Putamen (tissue), 1 donor: ENCODE results near the gene FAM107B.
A peak's percentile ranks its signal among the peaks of the same experiment; 100 is the strongest.
"Not testable (repeated sequence)": the region's sequence is repeated elsewhere in the genome, so short reads cannot be mapped to it uniquely, and the experiment has no call there.

ENCODE experiments used
- DNase-seq: peaks from one replicate; pipeline ENCODE4 v3.0.0-alpha.2; 2016; ENCODE audit warnings: low spot score

The FAM107B gene

DNA sequence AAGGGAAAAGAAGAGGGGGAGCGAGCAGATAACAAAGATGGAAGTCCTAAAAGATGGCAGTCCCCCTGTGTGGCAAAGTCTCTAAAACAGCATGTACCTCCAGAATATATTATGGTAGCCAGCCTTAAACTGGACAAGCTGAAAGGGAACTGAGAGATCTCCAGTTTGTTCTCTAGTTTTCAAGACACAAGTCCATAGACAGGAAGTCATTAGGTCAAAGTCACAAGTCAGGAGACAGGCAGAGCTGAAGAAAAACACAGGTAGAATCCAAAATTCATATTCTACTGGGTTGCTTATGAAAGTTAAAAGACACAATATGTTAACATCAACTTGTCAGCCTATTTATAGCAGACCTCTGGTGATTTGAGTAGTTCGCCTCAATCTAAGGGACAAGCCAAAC is 38.7 kb downstream of the FAM107B start:
- no peak for DNase-seq

DNA sequence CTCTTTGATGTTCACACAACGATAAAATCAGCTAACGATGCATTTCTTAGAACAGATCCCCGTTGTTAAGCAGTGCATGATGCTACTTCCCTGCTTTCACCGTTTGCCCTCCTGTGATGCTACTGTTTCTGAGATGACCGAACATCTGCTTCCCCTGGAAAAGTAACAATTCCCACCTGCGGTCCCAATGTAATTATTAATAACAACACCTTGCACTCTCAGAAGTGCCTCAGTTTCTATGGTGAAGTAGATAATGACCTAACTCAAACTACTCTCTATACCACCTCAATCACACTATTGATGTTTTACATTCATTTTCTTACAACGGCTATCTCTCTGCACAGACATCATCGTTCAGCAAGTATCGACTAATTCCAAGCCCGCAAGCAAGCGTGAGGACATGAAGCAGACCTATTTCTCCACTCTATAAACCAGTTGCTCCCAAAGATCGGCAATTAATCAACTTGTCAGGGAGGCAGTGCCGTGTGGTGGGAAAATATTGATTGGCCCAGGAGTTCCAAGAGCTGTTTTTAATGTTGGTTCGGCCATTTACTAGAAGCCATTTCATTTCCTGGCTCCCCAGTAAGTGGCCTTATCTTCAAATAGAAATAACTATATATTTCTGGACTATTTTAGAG is 42.7 kb downstream of the FAM107B start:
- DNase-seq, result no peak

DNA sequence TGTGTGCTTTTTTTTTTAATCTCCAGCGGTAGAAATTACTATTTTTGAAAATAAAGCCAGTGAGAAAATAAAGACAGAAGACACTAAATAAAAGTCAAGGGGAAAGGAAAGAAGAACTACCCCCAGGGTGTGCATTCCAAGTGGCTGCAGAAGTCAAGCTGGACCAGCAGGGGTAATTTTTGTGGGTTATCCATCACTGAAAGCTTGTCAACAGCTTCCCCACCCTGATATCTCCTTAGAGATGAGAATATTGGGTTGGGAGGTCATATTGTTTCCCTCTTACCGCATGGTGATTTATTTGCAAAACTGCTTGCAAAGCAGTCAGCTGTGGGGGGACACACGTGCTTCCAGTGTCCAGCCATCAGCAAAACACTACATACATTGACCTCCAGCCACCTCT is 46.4 kb downstream of the FAM107B start:
- no peak for DNase-seq

DNA sequence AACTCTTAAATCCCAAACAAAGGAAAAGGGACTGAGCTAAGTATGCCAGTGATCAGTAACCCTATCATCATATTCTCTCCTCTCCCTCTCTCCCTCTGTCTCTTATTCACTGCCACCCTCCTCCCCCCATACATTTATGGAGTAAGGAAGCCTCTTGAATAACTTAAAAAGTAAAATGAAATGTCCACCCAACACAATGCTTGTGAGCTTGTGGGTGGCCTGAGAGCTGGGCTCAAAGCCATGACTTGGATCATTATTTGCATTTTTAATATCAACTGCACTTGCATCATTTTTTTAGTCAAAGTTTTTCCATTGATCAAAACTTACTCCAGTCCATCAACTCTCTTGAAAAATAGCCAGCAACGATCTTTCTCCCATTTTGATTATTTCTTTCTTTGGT is 46.8 kb downstream of the FAM107B start:
- no peak for DNase-seq

DNA sequence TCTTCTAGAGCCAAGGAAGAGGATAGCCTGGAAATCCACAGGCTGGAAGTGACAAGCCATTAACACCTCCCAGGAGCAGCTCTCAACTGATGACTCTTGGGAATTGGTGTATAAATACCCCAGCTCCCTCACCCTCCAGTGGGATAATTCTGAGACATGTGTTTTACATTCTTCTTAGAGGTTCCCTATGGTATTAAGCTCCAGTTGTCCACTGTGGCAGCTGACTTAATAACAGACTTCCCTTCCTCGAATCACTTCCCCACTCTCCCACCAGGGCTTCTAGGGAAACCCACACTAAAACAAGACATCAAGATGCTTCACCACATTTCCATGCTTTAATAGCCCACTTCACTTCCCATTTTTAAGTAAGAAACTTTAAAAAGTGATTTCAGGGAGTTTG is 47.2 kb downstream of the FAM107B start:
- DNase-seq, result no peak

DNA sequence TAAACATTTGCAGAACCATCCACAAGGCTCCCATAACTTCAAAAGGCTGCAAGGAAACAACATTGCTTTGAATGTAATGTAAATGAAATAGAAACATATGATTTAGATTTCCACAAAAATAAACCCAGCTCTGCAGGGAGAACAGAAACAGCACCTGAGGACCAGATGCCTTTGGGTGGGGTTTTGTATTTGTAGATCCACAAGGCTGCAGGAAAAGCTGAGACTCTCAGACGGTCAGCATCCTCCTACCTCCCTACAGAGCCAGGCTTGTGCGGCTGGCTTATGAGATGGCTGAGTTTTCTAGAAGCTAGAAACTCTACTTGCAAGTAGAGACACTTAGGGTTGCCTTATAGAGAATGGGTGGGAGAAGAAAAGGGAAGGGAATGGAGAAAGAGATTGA is 49.8 kb downstream of the FAM107B start:
- no peak for DNase-seq

DNA sequence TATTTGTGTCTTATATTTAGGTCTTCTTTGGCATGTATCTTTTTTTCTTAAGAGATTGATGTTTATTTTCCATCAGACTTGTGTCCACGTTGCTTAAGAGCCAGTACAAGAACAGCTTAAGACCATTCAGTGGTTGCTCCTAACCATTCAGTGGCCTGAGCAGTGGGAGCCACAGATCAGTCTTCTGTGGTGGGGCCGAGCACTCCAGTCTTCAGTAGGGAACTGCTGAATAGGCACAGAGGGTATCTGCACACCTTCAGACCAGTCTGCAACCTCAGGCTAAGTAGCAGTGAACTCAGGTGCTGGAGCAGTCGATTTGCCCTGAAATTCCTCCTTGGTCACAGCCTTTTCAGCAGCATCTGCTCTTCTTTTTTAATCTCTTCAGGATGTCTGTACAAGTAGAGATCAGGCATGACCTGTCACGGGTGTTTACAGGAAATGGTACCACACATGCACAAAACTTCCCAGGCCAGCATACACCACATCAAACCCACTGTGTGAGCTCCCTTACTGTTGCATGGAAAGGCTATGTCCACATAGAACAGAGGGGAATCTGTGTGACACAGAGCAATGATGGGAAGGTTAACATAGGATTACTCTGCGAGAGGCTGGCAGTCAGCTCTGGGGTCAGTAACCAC is 51.5 kb downstream of the FAM107B start:
- DNase-seq, result no peak

DNA sequence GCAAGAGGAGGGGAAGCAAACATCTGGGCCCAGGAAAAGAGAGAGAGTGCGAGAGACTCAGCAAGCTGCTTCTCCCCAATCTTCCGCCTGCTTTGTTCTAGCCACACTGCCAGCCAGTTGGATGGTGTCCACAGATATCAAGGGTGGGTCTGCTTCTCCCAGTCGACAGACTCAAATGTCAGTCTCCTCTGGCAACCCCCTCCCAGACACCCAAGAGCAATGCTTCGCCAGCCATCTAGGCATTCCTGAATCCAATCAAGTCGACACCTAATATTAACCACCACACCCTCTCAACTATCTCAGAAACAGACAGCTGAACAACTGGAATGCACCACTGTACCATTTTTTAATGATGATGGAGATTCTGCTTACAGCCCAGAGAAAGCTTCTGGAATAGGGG is 57.1 kb downstream of the FAM107B start:
- no peak for DNase-seq

DNA sequence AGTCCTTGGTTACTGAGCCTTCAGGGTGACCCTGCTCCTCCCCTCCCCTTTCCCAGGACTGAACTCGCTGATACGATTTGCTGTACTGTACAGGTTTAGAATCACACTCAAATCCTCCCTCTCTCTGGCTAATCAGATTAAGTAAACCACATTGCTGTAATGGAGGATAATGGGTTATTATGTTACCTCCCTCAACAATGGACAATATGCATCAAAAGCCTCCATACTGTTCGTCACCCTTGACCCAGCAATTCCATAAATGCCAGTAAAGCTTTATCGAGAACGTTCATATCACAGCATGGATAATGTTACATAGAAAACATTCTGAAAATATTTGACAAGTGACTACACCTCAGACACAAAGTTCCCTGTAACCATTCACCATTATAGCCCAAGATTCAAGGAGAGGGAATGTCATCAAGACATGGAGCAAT is 61.7 kb downstream of the FAM107B start:
- no peak for DNase-seq

DNA sequence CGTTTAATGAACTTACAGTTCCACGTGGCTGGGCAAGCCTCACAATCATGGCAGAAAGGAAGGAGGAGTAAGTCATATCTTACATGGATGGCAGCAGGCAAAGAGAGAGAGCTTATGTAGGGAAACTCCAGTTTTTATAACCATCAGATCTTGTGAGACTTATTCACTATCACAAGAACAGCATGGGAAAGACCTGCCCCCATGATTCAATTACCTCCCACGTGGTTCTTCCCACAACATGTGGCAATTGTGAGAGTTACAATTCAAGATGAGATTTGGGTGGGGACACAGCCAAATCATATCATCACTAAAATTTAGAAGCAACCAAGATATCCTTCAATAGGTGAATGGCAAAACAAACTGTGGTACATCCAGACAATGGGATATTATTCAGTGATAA is 65.4 kb downstream of the FAM107B start:
- DNase-seq, result not testable (repeated sequence)

DNA sequence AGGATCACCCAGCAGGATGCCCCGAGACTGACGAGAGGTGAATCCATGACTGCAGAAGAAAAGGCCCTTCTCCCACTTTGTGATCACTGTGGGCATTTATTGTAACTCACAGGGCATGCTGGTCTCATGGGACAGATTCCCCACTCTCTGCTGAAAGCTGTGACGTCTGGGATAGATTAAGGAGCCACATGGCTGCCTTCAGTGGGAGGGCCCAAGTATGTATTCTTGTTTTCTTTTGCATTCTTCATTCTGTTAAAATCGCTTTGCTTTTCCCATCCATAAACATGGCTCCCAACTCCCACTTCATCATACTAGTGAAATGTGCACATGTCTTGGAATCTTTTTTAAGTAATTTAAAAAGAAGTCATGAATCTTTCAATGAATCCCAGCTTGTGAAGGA is 67.2 kb downstream of the FAM107B start:
- DNase-seq, result no peak

DNA sequence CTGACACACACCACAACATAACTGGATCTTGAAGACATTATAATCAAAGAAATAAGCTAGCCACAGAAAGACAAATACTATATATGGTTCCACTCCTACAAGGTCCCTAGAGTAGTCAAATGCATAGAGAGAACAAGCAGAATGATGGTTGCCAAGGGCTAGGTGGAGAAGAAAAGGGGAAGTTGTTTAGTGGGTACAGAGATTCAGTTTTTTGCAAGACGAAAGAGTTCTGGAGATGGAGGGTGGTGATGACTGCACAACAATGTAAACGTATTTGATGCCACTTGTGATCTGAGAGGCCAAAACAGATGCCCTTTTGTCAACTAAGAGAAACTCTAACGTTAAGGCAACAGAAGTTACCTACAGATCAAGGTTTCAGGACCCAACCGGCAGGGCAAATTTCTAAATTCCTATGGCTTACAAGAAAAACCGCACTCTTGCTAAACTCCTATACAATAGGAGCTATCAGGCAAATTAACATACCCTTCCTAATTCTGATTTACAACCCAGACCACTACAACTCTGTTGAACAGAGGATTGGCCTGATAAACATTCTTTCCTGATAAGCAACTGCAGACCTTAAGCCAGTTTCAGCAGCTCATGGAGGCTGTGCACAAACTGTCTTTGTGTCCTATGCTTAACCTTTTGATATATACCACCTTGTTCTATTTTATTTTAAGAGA is 69.0 kb downstream of the FAM107B start:
- DNase-seq, result no peak

DNA sequence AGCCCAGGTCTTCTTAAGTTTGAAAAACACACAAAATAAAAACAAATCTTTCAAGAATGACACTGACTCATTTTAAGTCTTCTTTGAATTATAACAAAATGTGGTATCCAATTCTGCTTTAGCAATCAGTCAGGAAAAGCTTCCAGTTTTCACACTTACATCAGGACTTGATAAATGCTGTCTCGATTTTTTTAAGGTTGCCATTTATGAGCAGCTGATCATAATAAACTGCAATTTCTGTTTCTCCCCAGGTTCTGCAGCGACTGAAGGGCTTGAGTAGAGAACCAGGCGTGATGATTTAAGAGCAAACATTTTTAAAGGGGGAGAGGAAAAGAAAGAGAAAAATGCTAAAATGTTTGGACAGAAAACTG is 71.1 kb downstream of the FAM107B start:
- no peak for DNase-seq

DNA sequence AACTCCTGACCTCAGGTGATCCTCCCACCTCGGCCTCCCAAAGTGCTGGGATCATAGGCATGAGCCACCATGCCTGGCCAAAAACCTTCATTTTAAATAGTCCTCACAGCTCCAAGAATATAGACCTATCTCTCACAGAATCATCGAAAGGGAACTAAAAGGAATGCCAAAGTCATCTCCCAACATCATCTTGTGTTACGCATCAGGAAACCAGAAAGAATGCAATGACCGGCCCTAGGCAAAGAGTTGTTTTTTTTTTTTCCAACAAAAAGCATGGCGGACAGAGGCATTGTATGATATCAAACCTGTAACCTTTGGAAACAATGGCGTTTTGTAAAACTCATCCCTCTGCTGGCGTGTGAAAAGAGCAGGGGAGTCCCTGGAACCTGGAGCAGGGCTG is 73.2 kb downstream of the FAM107B start:
- no peak for DNase-seq

DNA sequence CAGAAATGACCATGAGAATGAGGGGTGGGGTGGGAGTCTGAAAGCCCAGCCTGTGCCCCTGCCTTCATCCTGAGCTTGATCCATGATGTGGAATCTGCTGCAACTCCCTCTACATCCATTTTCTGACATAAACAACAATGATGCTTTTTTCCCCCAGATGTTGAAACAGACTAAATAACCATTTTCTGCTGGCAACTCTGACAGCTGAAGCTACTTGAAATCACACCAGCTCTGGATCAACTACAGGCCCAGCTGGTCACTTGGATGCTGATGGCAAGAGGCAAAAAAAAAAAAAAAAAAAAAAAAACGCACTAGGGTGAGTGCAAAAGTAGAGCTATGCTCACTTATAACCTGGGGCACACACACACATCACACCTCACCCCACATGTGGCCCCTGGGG is 74.2 kb downstream of the FAM107B start:
- peak; percentile 17 for DNase-seq

DNA sequence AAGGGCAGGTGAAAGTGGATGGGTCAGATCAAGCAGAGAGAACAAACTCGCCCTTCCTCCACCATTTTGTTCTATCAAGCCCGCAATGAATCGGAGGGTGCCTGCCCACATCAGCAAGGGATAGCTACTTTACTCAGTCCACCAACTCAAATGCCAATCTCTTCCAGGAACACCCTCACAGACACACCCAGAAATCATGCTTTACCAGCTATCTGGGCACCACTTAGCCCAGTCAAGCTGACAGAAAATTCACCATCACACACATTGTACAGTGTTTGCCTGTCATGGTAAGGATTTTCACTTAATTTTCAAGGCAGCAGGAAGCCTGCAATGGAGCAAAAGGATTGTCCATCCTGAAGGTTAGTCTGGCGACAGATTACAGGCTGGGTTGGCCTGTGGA is 75.2 kb downstream of the FAM107B start:
- DNase-seq, result no peak

DNA sequence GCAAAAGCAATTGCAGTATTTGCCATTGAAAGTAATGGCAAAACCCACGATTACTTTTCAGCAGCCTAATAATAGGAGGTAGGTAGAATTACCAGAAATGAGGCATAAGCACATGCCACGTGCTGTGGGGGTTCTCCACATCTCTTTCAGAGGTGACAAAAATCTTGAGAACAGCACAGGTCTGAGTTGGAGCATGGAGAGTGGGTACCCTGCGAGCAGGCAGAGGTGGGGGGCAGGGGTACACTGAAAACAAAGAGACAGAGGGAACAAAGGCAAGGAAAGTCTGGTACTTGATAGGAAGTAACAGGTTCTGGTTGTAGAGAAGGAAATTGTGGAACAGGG is 75.9 kb downstream of the FAM107B start:
- DNase-seq, result no peak

DNA sequence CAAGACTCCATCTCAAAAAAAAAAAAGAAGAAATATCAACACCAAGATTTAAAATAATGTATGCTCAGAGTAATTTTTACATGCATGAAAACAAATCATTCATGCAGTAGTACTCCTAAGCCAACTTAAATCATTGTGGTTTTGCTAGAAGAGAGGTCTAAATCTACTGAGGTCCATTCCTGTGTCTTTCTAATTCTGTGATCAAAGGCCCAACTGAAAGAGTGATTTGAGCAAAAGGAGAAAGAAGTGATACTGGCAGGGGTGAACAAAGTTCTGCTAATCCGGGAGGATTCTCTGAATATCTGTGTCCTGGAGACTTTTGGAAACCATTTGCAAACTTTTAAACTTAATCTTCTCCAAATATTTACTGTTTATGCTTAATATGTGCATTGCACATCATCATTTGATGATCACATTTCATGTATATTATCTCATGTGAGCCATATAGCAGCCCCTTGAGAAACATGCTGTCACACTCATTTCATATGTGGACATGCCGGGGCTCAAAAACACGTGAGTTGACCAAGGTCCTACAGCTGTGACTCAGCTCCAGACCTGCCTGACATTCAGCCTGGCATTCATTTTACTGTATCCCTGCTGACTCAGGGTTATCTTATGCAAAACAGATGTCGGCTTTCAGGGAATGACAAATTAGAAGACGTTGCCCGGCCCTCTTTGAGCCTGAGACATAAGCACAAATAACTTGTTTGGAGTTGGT is 76.4 kb downstream of the FAM107B start:
- DNase-seq, result no peak

DNA sequence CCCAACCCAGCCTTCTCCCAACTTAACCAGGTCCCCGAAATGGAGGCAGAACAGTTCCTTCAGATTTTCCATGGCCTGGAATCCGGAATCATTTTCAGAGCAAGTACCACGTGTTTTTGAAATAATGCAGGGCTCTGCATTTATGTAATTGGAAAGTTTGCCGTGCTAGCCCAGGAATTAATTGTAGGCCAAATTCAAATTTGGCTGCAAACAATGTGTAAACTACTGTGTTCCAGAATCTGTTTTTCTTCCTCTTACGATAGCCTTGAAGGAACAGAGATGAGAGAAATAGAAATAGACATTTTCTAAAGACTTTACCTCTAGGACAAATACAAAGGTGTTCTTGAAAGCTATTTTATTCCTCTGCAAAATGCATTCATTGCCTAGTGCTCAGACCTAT is 77.4 kb downstream of the FAM107B start:
- DNase-seq, result no peak

DNA sequence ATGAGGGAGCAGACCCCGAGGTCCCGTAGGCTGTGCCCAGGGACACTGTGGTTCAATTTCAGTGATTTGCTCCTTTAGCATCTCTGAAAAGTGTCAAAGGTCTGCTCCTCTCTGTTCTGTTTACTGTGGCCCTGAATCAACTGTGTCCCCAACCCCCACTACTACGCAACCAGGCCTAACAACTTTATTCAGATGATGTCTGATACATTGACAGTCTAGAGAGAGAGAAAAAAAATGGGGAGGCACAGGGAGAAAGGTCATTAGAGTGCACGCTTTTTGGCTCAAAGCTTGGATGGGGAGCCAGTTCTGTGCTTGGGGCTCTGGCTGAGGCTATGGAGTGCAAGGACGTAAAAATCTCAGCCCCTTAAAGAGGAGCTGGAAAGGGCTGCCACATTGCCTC is 77.9 kb downstream of the FAM107B start:
- DNase-seq, result no peak

DNA sequence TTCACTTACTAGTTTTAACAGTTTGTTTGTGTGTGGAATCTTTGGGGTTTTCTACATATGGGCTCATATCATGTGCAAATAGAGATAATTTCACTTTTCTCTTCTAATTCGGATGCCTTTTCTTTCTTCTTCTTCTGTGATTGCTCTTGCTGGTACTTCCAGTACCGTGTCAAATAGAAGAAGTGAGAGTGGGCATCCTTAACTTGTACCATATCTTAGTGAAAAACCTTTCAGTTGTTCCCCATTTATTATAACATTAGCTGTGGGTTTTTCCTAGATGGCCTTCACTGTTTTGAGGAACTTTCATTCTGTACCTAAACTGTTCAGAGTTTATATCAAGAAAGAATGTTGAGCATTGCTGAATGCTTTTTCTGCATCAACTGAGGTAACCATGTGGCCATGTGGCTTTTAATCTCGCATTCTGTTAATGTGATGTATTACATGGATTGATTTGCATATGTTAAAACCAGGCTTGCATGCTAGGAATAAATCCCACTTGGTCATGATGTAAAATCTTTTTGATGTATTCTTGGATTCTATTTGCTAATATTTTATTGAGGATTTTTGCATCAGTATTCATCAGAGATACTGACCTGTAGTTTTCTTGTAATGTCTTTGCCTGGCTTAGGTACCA is 78.7 kb downstream of the FAM107B start:
- DNase-seq, result no peak

DNA sequence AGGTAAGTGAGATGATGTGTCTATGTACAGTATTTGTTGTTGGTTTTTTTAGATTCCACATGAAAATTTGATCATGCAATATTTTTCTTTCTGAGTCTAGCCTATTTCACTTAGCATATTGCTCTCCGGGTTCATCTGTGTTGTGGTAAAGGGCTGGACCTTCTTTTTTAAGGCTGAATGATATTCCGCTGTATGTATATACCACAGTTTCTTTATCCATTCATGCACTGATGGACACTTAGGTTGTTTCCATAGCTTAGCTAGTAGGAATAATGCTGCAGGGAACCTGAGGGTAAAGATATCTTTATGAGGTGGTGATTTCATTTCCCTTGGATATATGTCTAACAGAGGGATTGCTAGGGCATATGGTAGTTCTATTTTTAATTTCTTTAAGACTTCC is 80.8 kb downstream of the FAM107B start:
- no peak for DNase-seq
